Large intestine (tissue), 3 donors: ENCODE measurements around the gene TEAD1. TPM values are rescaled to one million over a fixed set of nuclear protein-coding genes. Genes with fewer than 3 reads are reported as not detected.

Source experiments
- DNase-seq, 2 donors: peaks; one replicate each; pipeline versions ENCODE4 v3.0.0 to v3.0.0-alpha.2; 2013
- H3K27ac ChIP-seq: one replicate; pipeline ENCODE4 v1.5.1; 2013; ENCODE audit warnings: low read length
- H3K27me3 ChIP-seq: 2 replicates; pipeline ENCODE4 v1.6.1; 2013; ENCODE audit warnings: low read length; ENCODE audit not compliant: control insufficient read depth, insufficient read depth
- H3K36me3 ChIP-seq: 2 replicates; pipeline ENCODE4 v1.6.1; 2013; ENCODE audit warnings: low read length; ENCODE audit not compliant: control insufficient read depth, insufficient read depth
- H3K4me1 ChIP-seq: one replicate; pipeline ENCODE4 v1.6.1; 2013; ENCODE audit warnings: low read length; ENCODE audit not compliant: control insufficient read depth, insufficient read depth
- H3K4me3 ChIP-seq: one replicate; pipeline ENCODE4 v1.5.1; 2013; ENCODE audit warnings: low read length
- H3K9me3 ChIP-seq: one replicate; pipeline ENCODE4 v1.6.1; 2013; ENCODE audit warnings: mild to moderate bottlenecking, low read depth, low read length, moderate library complexity; ENCODE audit not compliant: control insufficient read depth
- WGBS: methylation state at CpG from one replicate; pipeline ENCODE4 v1.1.5; 2013; ENCODE audit warnings: low lambda C conversion rate; ENCODE audit not compliant: insufficient coverage; 5-methylcytosine and 5-hydroxymethylcytosine counted together
- polyA plus RNA-seq: library from polyadenylated mRNA; unstranded; fragments of 120-200 nt; gene quantifications from one replicate; pipeline ENCODE4 v1.2.1, GENCODE V29; 2013

The TEAD1 gene
- polyA plus RNA-seq, 1 donor, result 38.7 TPM

- WGBS, result 100% methylated on average over 1 of the region's 6 CpGs
- peak; percentile 54 to 71 for DNase-seq
Measured at GRCh38 chr11:12902791-12903486, 228.7 kb downstream of the TEAD1 start.

GRCh38 chr11:12905435-12905834 is 231.2 kb downstream of the TEAD1 start:
- Histone ChIP-seq H3K27ac (no peak overlapping the region), H3K4me1 (no peaks in the 10 kb centered on the region), H3K4me3 (no peak overlapping the region), H3K36me3 (peaks cover 26% of the 10 kb centered on the region), H3K9me3 (no peaks in the 10 kb centered on the region), H3K27me3 (no peaks in the 10 kb centered on the region)
- 94% methylated on average over 2 of the region's 4 CpGs for WGBS
- DNase-seq, result no peak

More at GRCh38 chr11:12902791-12903486, 228.7 kb downstream of the TEAD1 start:
- Histone ChIP-seq H3K9me3 (no peaks in the 10 kb centered on the region), H3K4me3 (no peak overlapping the region), H3K4me1 (no peaks in the 10 kb centered on the region), H3K36me3 (peaks cover 26% of the 10 kb centered on the region), H3K27ac (no peak overlapping the region), H3K27me3 (no peaks in the 10 kb centered on the region)

GRCh38 chr11:12906501-12906900 is 232.3 kb downstream of the TEAD1 start:
- H3K4me1 ChIP-seq, result no peaks in the 10 kb centered on the region
- no peak overlapping the region for H3K27ac ChIP-seq
- peaks cover 26% of the 10 kb centered on the region for H3K36me3 ChIP-seq
- WGBS, result 100% methylated on average over 2 of the region's 4 CpGs
- no peak for DNase-seq
- H3K4me3 ChIP-seq, result no peak overlapping the region
- no peaks in the 10 kb centered on the region for H3K27me3 ChIP-seq
- H3K9me3 ChIP-seq, result no peaks in the 10 kb centered on the region

- no peaks in the 10 kb centered on the region for H3K27me3 ChIP-seq
- H3K4me1 ChIP-seq, result no peaks in the 10 kb centered on the region
- no peaks in the 10 kb centered on the region for H3K9me3 ChIP-seq
- no peak overlapping the region for H3K4me3 ChIP-seq
- H3K27ac ChIP-seq, result no peak overlapping the region
- WGBS, result 100% methylated on average over 1 of the region's 2 CpGs
- no peak for DNase-seq
- H3K36me3 ChIP-seq, result peaks cover 14% of the 10 kb centered on the region
Measured at GRCh38 chr11:12909879-12910278, 235.7 kb downstream of the TEAD1 start.

GRCh38 chr11:12914400-12914912 is 240.2 kb downstream of the TEAD1 start:
- no peak overlapping the region for H3K4me3 ChIP-seq
- no CpG with 5 or more reads among the region's 11 CpGs for WGBS
- H3K9me3 ChIP-seq, result no peaks in the 10 kb centered on the region
- no peaks in the 10 kb centered on the region for H3K27me3 ChIP-seq
- H3K36me3 ChIP-seq, result peaks cover 17% of the 10 kb centered on the region
- DNase-seq, result peak; percentile 28 to 36
- H3K27ac ChIP-seq, result no peak overlapping the region
- H3K4me1 ChIP-seq, result no peaks in the 10 kb centered on the region

GRCh38 chr11:12915093-12915492 is 240.9 kb downstream of the TEAD1 start:
- no peak overlapping the region for H3K27ac ChIP-seq
- WGBS, result no CpG with 5 or more reads among the region's 7 CpGs
- H3K4me1 ChIP-seq, result no peaks in the 10 kb centered on the region
- H3K27me3 ChIP-seq, result no peaks in the 10 kb centered on the region
- peaks cover 14% of the 10 kb centered on the region for H3K36me3 ChIP-seq
- H3K9me3 ChIP-seq, result no peaks in the 10 kb centered on the region
- DNase-seq, result no peak
- H3K4me3 ChIP-seq, result no peak overlapping the region

GRCh38 chr11:12917822-12918221 is 243.6 kb downstream of the TEAD1 start:
- Histone ChIP-seq H3K9me3 (no peaks in the 10 kb centered on the region), H3K36me3 (peaks cover 13% of the 10 kb centered on the region), H3K4me3 (no peak overlapping the region), H3K27ac (no peak overlapping the region), H3K4me1 (no peaks in the 10 kb centered on the region), H3K27me3 (no peaks in the 10 kb centered on the region)
- no CpG with 5 or more reads among the region's 1 CpG for WGBS
- DNase-seq, result no peak

- peaks cover 12% of the 10 kb centered on the region for H3K36me3 ChIP-seq
- H3K4me3 ChIP-seq, result no peak overlapping the region
- H3K4me1 ChIP-seq, result no peaks in the 10 kb centered on the region
- H3K9me3 ChIP-seq, result no peaks in the 10 kb centered on the region
- H3K27ac ChIP-seq, result no peak overlapping the region
- no peak for DNase-seq
- no peaks in the 10 kb centered on the region for H3K27me3 ChIP-seq
- 100% methylated on average over 2 of the region's 4 CpGs for WGBS
Measured at GRCh38 chr11:12918667-12919066, 244.4 kb downstream of the TEAD1 start.

- Histone ChIP-seq H3K36me3 (peaks cover 13% of the 10 kb centered on the region), H3K27me3 (no peaks in the 10 kb centered on the region), H3K4me1 (no peaks in the 10 kb centered on the region), H3K9me3 (no peaks in the 10 kb centered on the region), H3K4me3 (no peak overlapping the region), H3K27ac (no peak overlapping the region)
- WGBS, result no CpG with 5 or more reads among the region's 7 CpGs
- no peak for DNase-seq
Measured at GRCh38 chr11:12922418-12922817, 248.2 kb downstream of the TEAD1 start.

- peaks cover 13% of the 10 kb centered on the region for H3K36me3 ChIP-seq
- 100% methylated on average over 2 of the region's 12 CpGs for WGBS
- H3K4me3 ChIP-seq, result no peak overlapping the region
- no peak overlapping the region for H3K27ac ChIP-seq
- no peak for DNase-seq
- no peaks in the 10 kb centered on the region for H3K4me1 ChIP-seq
- no peaks in the 10 kb centered on the region for H3K27me3 ChIP-seq
- no peaks in the 10 kb centered on the region for H3K9me3 ChIP-seq
Measured at GRCh38 chr11:12922980-12923507, 248.8 kb downstream of the TEAD1 start.

- Histone ChIP-seq H3K9me3 (no peaks in the 10 kb centered on the region), H3K4me3 (no peak overlapping the region), H3K27ac (no peak overlapping the region), H3K36me3 (peaks cover 13% of the 10 kb centered on the region), H3K4me1 (no peaks in the 10 kb centered on the region), H3K27me3 (no peaks in the 10 kb centered on the region)
- DNase-seq, result no peak
- WGBS, result no CpG with 5 or more reads among the region's 3 CpGs
Measured at GRCh38 chr11:12924650-12925049, 250.4 kb downstream of the TEAD1 start.
